ENCODE measurements around the gene ZDHHC14.

DNA sequence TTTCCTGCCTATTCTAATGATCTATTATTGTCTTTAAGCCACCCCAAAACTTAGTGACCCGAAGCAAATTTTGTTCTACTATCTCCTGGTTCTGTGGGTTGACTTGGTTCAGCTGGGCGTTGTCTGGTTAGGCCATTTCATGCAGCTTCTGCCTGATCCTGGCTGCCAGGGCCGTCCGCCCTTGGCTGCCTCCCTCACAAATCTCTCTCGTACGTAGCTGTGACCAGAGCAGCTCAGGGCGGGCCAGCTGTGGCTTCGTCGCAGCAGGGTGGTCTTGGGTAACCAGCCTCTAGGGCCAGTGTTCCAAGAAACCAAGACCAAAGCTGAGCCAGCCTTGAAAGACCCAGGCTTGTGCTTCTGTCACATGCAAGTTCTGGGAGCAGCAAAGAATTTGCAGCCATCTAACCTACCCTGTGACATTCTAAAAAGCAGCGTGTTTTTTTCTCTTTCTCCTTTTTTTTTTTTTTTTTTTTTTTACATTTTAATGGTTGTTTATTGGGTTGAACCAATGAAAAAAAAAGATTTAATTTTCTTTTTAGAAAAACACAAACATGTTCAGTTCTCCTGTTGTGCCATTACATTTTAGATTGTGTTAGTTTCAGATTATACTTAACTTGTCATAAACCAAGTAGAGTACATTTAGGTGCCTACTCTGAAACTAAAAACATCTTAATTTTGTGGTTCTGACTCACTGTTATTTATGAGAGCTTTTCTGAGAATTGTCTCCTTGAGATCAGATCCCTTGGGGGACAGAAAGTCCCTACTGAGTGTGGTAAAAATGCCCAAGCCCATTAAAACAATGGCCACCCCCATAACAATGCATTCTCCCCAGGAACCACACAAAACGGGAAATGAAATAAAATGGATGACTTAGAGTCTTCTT is 83.9 kb downstream of the ZDHHC14 start:
- TF ChIP-seq, protein P1, sequence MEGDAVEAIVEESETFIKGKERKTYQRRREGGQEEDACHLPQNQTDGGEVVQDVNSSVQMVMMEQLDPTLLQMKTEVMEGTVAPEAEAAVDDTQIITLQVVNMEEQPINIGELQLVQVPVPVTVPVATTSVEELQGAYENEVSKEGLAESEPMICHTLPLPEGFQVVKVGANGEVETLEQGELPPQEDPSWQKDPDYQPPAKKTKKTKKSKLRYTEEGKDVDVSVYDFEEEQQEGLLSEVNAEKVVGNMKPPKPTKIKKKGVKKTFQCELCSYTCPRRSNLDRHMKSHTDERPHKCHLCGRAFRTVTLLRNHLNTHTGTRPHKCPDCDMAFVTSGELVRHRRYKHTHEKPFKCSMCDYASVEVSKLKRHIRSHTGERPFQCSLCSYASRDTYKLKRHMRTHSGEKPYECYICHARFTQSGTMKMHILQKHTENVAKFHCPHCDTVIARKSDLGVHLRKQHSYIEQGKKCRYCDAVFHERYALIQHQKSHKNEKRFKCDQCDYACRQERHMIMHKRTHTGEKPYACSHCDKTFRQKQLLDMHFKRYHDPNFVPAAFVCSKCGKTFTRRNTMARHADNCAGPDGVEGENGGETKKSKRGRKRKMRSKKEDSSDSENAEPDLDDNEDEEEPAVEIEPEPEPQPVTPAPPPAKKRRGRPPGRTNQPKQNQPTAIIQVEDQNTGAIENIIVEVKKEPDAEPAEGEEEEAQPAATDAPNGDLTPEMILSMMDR (IDR thresholded peaks at IDR 0.05) = no peak
- TF ChIP-seq POLR2A (IDR thresholded peaks at IDR 0.05) = no peak
- no peak for TF ChIP-seq POLR2AphosphoS5 (IDR thresholded peaks at IDR 0.05)

Data from prostate gland (tissue), 2 donors.